Prostate gland (tissue), 2 donors: ENCODE results near the gene PYDC1. TPM values are rescaled to one million over a fixed set of nuclear protein-coding genes. Genes with fewer than 3 reads are reported as not detected.

Experiments used
- DNase-seq: peaks from one replicate; pipeline ENCODE4 v3.0.0-alpha.2; 2019; ENCODE audit warnings: low spot score
- H3K27ac ChIP-seq, 2 donors: fragments of 200-600 bp; sonication (generic); 2 replicates each; pipeline ENCODE4 v1.5.1; 2017 to 2019
- H3K27me3 ChIP-seq: fragments of 200-600 bp; sonication (generic); replicated peaks from 2 replicates; pipeline ENCODE4 v1.5.1; 2019; ENCODE audit not compliant: insufficient read depth
- H3K36me3 ChIP-seq, 2 donors: fragments of 200-600 bp; sonication (generic); 1 replicate in 1 of 2; 2 replicates in 1 of 2; pipeline versions ENCODE4 v1.5.1 to v1.8.1; 2017 to 2019
- H3K4me1 ChIP-seq: fragments of 200-600 bp; sonication (generic); replicated peaks from 2 replicates; pipeline ENCODE4 v1.5.1; 2019
- H3K4me3 ChIP-seq, 2 donors: fragments of 200-600 bp; sonication (generic); 2 replicates each; pipeline ENCODE4 v1.5.1; 2017 to 2019
- H3K9me3 ChIP-seq: fragments of 200-600 bp; sonication (generic); 2 replicates; pipeline ENCODE4 v1.5.1; 2017
- CTCF ChIP-seq, 4 experiments: fragments of 200-600 bp in 2 of 4; fragments of 450-650 bp in 2 of 4; sonication (generic) in 2 of 4; IDR thresholded peaks; 1 replicate in 3 of 4; 2 replicates in 1 of 4; pipeline ENCODE4 v1.5.1; 2016 to 2019; ENCODE audit warnings: antibody characterized with exemption in 4 of 4, mild to moderate bottlenecking in 2 of 4, moderate library complexity in 2 of 4
- POLR2A ChIP-seq: fragments of 450-650 bp; IDR thresholded peaks from one replicate; pipeline ENCODE4 v1.6.1; 2016; ENCODE audit warnings: antibody characterized with exemption, mild to moderate bottlenecking
- POLR2AphosphoS5 ChIP-seq: sonication (generic); formaldehyde crosslinking; IDR thresholded peaks from one replicate; pipeline ENCODE4 v1.6.1; 2017; ENCODE audit warnings: antibody characterized with exemption
- WGBS: methylation state at CpG from one replicate; pipeline ENCODE4 v1.1.5; 2018; 5-methylcytosine and 5-hydroxymethylcytosine counted together
- intact Hi-C: fragments of 100-400 bp; cut with DNase I; formaldehyde crosslinking; loops from one replicate; pipeline ENCODE4 v1.14.2; 2022
- total RNA-seq, 2 donors: library from RNA; depleted of rRNA; stranded (reverse); fragments of >200 nt; gene quantifications; one replicate each; pipeline ENCODE4 v1.1.0, GENCODE V29; 2016

PYDC1 gene
- total RNA-seq, 2 donors from 2014 or later: not detected

GRCh38 chr16:31258366-31258765, 41.4 kb upstream of the PYDC1 start:
- H3K4me3 ChIP-seq: no peak overlapping the region
- intact Hi-C loops: no loop called here
- no peaks in the 10 kb centered on the region for H3K9me3 ChIP-seq
- no peaks in the 10 kb centered on the region for H3K36me3 ChIP-seq
- TF ChIP-seq POLR2AphosphoS5: no peak
- TF ChIP-seq POLR2A: no peak
- no peak for TF ChIP-seq CTCF (IDR thresholded peaks at IDR 0.05)
- WGBS: 94% methylated on average over 4 of the region's 4 CpGs
- no peak for DNase-seq
- no peaks in the 10 kb centered on the region for H3K4me1 ChIP-seq
- H3K27me3 ChIP-seq: no peaks in the 10 kb centered on the region
- H3K27ac ChIP-seq: no peak overlapping the region

- Histone ChIP-seq H3K27ac (no peak overlapping the region), H3K9me3 (no peaks in the 10 kb centered on the region), H3K27me3 (no peaks in the 10 kb centered on the region), H3K36me3 (no peaks in the 10 kb centered on the region), H3K4me1 (no peaks in the 10 kb centered on the region), H3K4me3 (no peak overlapping the region)
- DNase-seq: no peak
- 78% methylated on average over 8 of the region's 8 CpGs for WGBS
- intact Hi-C loops: no loop called here
- no peak for TF ChIP-seq POLR2A
- no peak for TF ChIP-seq CTCF (IDR thresholded peaks at IDR 0.05)
- TF ChIP-seq POLR2AphosphoS5: no peak
Measured at GRCh38 chr16:31256466-31256865, 39.5 kb upstream of the PYDC1 start.

- WGBS: 68% methylated on average over 5 of the region's 5 CpGs
- Histone ChIP-seq H3K27me3 (no peaks in the 10 kb centered on the region), H3K9me3 (no peaks in the 10 kb centered on the region), H3K4me1 (no peaks in the 10 kb centered on the region), H3K27ac (no peak overlapping the region), H3K36me3 (no peaks in the 10 kb centered on the region), H3K4me3 (no peak overlapping the region)
- DNase-seq: no peak
- no peak for TF ChIP-seq POLR2AphosphoS5
- intact Hi-C loops: no loop called here
Measured at GRCh38 chr16:31253642-31254045, 36.7 kb upstream of the PYDC1 start.

GRCh38 chr16:31251435-31251834, 34.5 kb upstream of the PYDC1 start:
- Histone ChIP-seq H3K9me3 (no peaks in the 10 kb centered on the region), H3K4me3 (no peak overlapping the region), H3K27me3 (no peaks in the 10 kb centered on the region), H3K36me3 (no peaks in the 10 kb centered on the region), H3K27ac (no peak overlapping the region), H3K4me1 (no peaks in the 10 kb centered on the region)
- 96% methylated on average over 5 of the region's 5 CpGs for WGBS
- intact Hi-C loops: no loop called here
- DNase-seq: no peak
- TF ChIP-seq CTCF (IDR thresholded peaks at IDR 0.05) (no peak), POLR2A (no peak)

- Histone ChIP-seq H3K27ac (no peak overlapping the region), H3K4me3 (no peak overlapping the region), H3K9me3 (no peaks in the 10 kb centered on the region), H3K4me1 (no peaks in the 10 kb centered on the region), H3K36me3 (no peaks in the 10 kb centered on the region), H3K27me3 (no peaks in the 10 kb centered on the region)
- no peak for TF ChIP-seq CTCF (IDR thresholded peaks at IDR 0.05)
- TF ChIP-seq POLR2A: no peak
- no peak for TF ChIP-seq POLR2AphosphoS5
- WGBS: 88% methylated on average over 7 of the region's 7 CpGs
- intact Hi-C loops: no loop called here
- DNase-seq: no peak
Measured at GRCh38 chr16:31250782-31251384, 33.9 kb upstream of the PYDC1 start.
